HepG2 (cell line): ENCODE data around the gene C4B. TPM values are rescaled to one million over a fixed set of nuclear protein-coding genes. Genes with fewer than 3 reads are reported as not detected.

Source experiments
- ASH2L ChIP-seq: fragments of 300-600, 200-600 bp; sonication (generic); IDR thresholded peaks from 2 replicates; pipeline ENCODE4 v1.7.0; 2017; ENCODE audit warnings: low read depth, mild to moderate bottlenecking, moderate library complexity, mixed read lengths, low read length; ENCODE audit not compliant: insufficient read length
- ATM ChIP-seq: fragments of 450-650 bp; IDR thresholded peaks from 2 replicates; pipeline ENCODE4 v1.7.1; 2017; ENCODE audit warnings: mild to moderate bottlenecking, borderline replicate concordance
- ERF ChIP-seq: IDR thresholded peaks from 2 replicates; pipeline ENCODE4 v1.6.1; 2018; ENCODE audit warnings: missing biosample characterization, missing genetic modification reagents
- FOSL1 ChIP-seq: sonication (generic); formaldehyde crosslinking; IDR thresholded peaks from 2 replicates; pipeline ENCODE4 v1.9.0; 2021; ENCODE audit warnings: missing genetic modification reagents, borderline replicate concordance
- GLI4 ChIP-seq: sonication (generic); formaldehyde crosslinking; IDR thresholded peaks from 2 replicates; pipeline ENCODE4 v1.5.1; 2020; ENCODE audit warnings: missing genetic modification reagents, mild to moderate bottlenecking, moderate library complexity, borderline replicate concordance
- KAT7 ChIP-seq: IDR thresholded peaks from 2 replicates; pipeline ENCODE4 v1.6.1; 2018; ENCODE audit warnings: borderline replicate concordance, missing compliant biosample characterization
- NFYB ChIP-seq: sonication (generic); formaldehyde crosslinking; IDR thresholded peaks from 2 replicates; pipeline ENCODE4 v1.4.0; 2020; ENCODE audit warnings: missing genetic modification reagents
- NR2F2 ChIP-seq: IDR thresholded peaks from 2 replicates; pipeline ENCODE4 v1.6.1; 2012; ENCODE audit warnings: low read depth, inconsistent platforms, borderline replicate concordance
- PHB2 ChIP-seq: fragments of 450-650 bp; IDR thresholded peaks from 2 replicates; pipeline ENCODE4 v1.6.1; 2018; ENCODE audit not compliant: partially characterized antibody
- RXRB ChIP-seq: IDR thresholded peaks from 2 replicates; pipeline ENCODE4 v1.6.1; 2016; ENCODE audit warnings: borderline replicate concordance, missing genetic modification reagents, missing compliant biosample characterization
- SP140L ChIP-seq: sonication (generic); formaldehyde crosslinking; IDR thresholded peaks from 2 replicates; pipeline ENCODE4 v1.4.0; 2020; ENCODE audit warnings: missing genetic modification reagents, borderline replicate concordance
- THAP11 ChIP-seq: IDR thresholded peaks from 2 replicates; pipeline ENCODE4 v1.6.1; 2016; ENCODE audit warnings: missing biosample characterization, missing genetic modification reagents
- ZBTB8A ChIP-seq: sonication (generic); formaldehyde crosslinking; IDR thresholded peaks from 2 replicates; pipeline ENCODE4 v1.4.0; 2020; ENCODE audit warnings: mild to moderate bottlenecking, low read depth, missing genetic modification reagents, borderline replicate concordance
- ZFP41 ChIP-seq: sonication (generic); formaldehyde crosslinking; IDR thresholded peaks from 2 replicates; pipeline ENCODE4 v1.4.0; 2020; ENCODE audit warnings: mild to moderate bottlenecking, missing genetic modification reagents, borderline replicate concordance
- ZNF296 ChIP-seq: sonication (generic); formaldehyde crosslinking; conservative IDR thresholded peaks from 2 replicates; pipeline ENCODE4 v1.5.0; 2020; ENCODE audit warnings: mild to moderate bottlenecking, missing genetic modification reagents
- ZNF510 ChIP-seq: sonication (generic); formaldehyde crosslinking; IDR thresholded peaks from 2 replicates; pipeline ENCODE4 v1.4.0; 2020; ENCODE audit warnings: low read depth, mild to moderate bottlenecking, missing genetic modification reagents
- ZNF562 ChIP-seq: sonication (generic); formaldehyde crosslinking; IDR thresholded peaks from 2 replicates; pipeline ENCODE4 v1.8.0; 2022; ENCODE audit warnings: missing genetic modification reagents, borderline replicate concordance
- ZNF598 ChIP-seq: sonication (generic); formaldehyde crosslinking; IDR thresholded peaks from 2 replicates; pipeline ENCODE4 v1.5.1; 2020; ENCODE audit warnings: mild to moderate bottlenecking, missing genetic modification reagents, borderline replicate concordance
- ZNF615 ChIP-seq: sonication (generic); formaldehyde crosslinking; IDR thresholded peaks from 2 replicates; pipeline ENCODE4 v1.5.0; 2020; ENCODE audit warnings: mild to moderate bottlenecking, missing genetic modification reagents, borderline replicate concordance
- ZNF670 ChIP-seq: sonication (generic); formaldehyde crosslinking; IDR thresholded peaks from 2 replicates; pipeline ENCODE4 v1.8.0; 2022; ENCODE audit warnings: mild to moderate bottlenecking, missing genetic modification reagents, borderline replicate concordance
- polyA plus RNA-seq, 8 experiments: library from polyadenylated mRNA; depleted of rRNA in 3 of 8; stranded (reverse) in 7 of 8; unstranded in 1 of 8; fragments of >200 nt; fragmentation: Illumina TruSeq in 4 of 8; extraction: Trizol in 4 of 8; gene quantifications; 2 replicates each; pipeline versions ENCODE4 v1.2.1 to v1.2.3, GENCODE V29; 2011 to 2016; ENCODE audit warnings: low read depth in 4 of 8, missing spikeins in 1 of 8, mixed read lengths in 1 of 8; ENCODE audit not compliant: insufficient read depth in 1 of 8
- total RNA-seq, 5 experiments: library from RNA; depleted of rRNA; stranded (reverse); fragments of >200 nt; fragmentation: Illumina TruSeq; extraction: Trizol; gene quantifications; 2 replicates each; pipeline ENCODE4 v1.2.3, GENCODE V29; 2016; ENCODE audit warnings: low read depth in 1 of 5
- TF ChIP-seq, protein P1 (sequence below): fragments of 450-650 bp; IDR thresholded peaks from 2 replicates; pipeline ENCODE4 v1.6.1; 2016
- TF ChIP-seq, protein P2 (sequence below): sonication (generic); formaldehyde crosslinking; IDR thresholded peaks from 2 replicates; pipeline ENCODE4 v1.4.0; 2020; ENCODE audit warnings: missing genetic modification reagents
- TF ChIP-seq, protein P3 (sequence below): sonication (generic); formaldehyde crosslinking; IDR thresholded peaks from 2 replicates; pipeline ENCODE4 v1.5.1; 2020; ENCODE audit warnings: missing genetic modification reagents, mild to moderate bottlenecking, borderline replicate concordance
- TF ChIP-seq, protein P4 (sequence below): sonication (generic); formaldehyde crosslinking; IDR thresholded peaks from 2 replicates; pipeline ENCODE4 v1.4.0; 2020; ENCODE audit warnings: missing genetic modification reagents

Gene C4B
- total and polyA plus RNA-seq, 2 of the 13 experiments (the other 11 are each of a cell fraction or from before 2014, with no cell fraction given): 167 to 538 TPM

DNA sequence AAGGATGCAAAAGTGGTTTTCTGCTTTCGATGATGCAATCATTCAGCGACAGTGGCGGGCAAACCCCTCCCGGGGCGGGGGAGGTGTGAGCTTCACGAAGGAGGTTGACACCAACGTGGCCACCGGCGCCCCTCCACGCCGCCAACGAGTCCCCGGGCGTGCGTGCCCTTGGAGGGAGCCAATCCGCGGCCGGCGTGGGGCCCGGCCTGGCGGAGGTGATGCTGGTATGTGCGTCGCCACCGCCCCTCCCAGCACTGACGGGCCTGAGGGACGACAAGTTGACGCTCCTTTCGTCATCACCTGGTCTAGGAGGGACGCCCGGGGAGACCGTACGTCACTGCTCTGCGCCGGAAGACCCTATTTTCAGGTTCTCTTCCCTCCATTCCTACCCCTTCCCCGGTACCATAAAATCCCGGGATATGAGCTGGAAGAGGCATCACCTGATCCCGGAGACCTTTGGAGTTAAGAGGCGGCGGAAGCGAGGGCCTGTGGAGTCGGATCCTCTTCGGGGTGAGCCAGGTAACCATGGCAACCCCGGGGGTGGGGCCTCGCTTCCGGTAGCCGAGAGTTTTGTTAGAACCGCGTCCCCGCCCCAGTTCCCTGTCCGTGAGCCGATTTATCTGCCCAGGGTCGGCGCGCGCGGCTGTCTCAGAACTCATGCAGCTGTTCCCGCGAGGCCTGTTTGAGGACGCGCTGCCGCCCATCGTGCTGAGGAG lies 42.4 kb upstream of the C4B start, which contains the start of gene DXO (continued):
- no peak; the same call in 1 of the 2 replicates for TF ChIP-seq ZBTB8A
- no peak; the same call in 1 of the 2 replicates for TF ChIP-seq ZNF296 (CRISPR knock-in tag)
- peak; percentile 99 for TF ChIP-seq ASH2L
- TF ChIP-seq, protein P1, sequence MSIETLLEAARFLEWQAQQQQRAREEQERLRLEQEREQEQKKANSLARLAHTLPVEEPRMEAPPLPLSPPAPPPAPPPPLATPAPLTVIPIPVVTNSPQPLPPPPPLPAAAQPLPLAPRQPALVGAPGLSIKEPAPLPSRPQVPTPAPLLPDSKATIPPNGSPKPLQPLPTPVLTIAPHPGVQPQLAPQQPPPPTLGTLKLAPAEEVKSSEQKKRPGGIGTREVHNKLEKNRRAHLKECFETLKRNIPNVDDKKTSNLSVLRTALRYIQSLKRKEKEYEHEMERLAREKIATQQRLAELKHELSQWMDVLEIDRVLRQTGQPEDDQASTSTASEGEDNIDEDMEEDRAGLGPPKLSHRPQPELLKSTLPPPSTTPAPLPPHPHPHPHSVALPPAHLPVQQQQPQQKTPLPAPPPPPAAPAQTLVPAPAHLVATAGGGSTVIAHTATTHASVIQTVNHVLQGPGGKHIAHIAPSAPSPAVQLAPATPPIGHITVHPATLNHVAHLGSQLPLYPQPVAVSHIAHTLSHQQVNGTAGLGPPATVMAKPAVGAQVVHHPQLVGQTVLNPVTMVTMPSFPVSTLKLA: peak; percentile 34
- peak; percentile 81 for TF ChIP-seq NFYB
- TF ChIP-seq, protein P2, sequence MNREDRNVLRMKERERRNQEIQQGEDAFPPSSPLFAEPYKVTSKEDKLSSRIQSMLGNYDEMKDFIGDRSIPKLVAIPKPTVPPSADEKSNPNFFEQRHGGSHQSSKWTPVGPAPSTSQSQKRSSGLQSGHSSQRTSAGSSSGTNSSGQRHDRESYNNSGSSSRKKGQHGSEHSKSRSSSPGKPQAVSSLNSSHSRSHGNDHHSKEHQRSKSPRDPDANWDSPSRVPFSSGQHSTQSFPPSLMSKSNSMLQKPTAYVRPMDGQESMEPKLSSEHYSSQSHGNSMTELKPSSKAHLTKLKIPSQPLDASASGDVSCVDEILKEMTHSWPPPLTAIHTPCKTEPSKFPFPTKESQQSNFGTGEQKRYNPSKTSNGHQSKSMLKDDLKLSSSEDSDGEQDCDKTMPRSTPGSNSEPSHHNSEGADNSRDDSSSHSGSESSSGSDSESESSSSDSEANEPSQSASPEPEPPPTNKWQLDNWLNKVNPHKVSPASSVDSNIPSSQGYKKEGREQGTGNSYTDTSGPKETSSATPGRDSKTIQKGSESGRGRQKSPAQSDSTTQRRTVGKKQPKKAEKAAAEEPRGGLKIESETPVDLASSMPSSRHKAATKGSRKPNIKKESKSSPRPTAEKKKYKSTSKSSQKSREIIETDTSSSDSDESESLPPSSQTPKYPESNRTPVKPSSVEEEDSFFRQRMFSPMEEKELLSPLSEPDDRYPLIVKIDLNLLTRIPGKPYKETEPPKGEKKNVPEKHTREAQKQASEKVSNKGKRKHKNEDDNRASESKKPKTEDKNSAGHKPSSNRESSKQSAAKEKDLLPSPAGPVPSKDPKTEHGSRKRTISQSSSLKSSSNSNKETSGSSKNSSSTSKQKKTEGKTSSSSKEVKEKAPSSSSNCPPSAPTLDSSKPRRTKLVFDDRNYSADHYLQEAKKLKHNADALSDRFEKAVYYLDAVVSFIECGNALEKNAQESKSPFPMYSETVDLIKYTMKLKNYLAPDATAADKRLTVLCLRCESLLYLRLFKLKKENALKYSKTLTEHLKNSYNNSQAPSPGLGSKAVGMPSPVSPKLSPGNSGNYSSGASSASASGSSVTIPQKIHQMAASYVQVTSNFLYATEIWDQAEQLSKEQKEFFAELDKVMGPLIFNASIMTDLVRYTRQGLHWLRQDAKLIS (CRISPR knock-in tag): 0 out of 2 replicates have a peak, but pooled peaks have one; percentile 32
- TF ChIP-seq ZFP41 (CRISPR knock-in tag): no peak
- TF ChIP-seq ZNF598 (CRISPR knock-in tag): peak; percentile 91
- TF ChIP-seq, protein P3, sequence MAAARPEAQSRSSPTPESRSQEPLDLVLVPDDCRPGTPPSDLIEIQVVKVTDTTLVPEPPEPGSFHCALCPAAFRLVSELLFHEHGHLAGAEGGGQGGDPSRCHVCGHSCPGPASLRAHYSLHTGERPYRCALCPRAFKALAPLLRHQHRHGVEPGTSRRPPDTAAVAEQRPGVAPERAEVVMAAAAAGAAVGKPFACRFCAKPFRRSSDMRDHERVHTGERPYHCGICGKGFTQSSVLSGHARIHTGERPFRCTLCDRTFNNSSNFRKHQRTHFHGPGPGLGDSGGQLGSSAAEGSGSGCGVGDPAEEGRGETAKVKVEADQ (CRISPR knock-in tag): no peak; the same call in 1 of the 2 replicates
- no peak for TF ChIP-seq ZNF615 (CRISPR knock-in tag)
- no peak for TF ChIP-seq FOSL1 (CRISPR knock-in tag)
- no peak for TF ChIP-seq ATM
- TF ChIP-seq KAT7: peak; percentile 87; the same call in 1 of the 2 replicates
- no peak; the same call in 1 of the 2 replicates for TF ChIP-seq SP140L (CRISPR knock-in tag)
- TF ChIP-seq THAP11 (CRISPR knock-in tag): peak; percentile 94
- TF ChIP-seq NR2F2: no peak
- peak; percentile 91 for TF ChIP-seq ERF (CRISPR knock-in tag)
- no peak; the same call in 1 of the 2 replicates for TF ChIP-seq GLI4 (CRISPR knock-in tag)
- no peak for TF ChIP-seq PHB2
- peak; percentile 48 for TF ChIP-seq RXRB (CRISPR knock-in tag)
- TF ChIP-seq, protein P4, sequence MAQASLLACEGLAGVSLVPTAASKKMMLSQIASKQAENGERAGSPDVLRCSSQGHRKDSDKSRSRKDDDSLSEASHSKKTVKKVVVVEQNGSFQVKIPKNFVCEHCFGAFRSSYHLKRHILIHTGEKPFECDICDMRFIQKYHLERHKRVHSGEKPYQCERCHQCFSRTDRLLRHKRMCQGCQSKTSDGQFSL (CRISPR knock-in tag): peak; percentile 90
- TF ChIP-seq ZNF670 (CRISPR knock-in tag): peak; percentile 64; the same call in 1 of the 2 replicates
- TF ChIP-seq ZNF510 (CRISPR knock-in tag): peak; percentile 20; the same call in 1 of the 2 replicates
- TF ChIP-seq ZNF562 (CRISPR knock-in tag): peak; percentile 61; the same call in 1 of the 2 replicates
